GM12878 (cell line): ENCODE measurements around the gene SNU13. TPM values are rescaled to one million over a fixed set of nuclear protein-coding genes. Genes with fewer than 3 reads are reported as not detected.

Source experiments
- ASH2L ChIP-seq: fragments of 300-600, 200-600 bp; sonication (generic); IDR thresholded peaks from 2 replicates; pipeline ENCODE4 v1.6.1; 2017; ENCODE audit warnings: low read depth, mild to moderate bottlenecking, borderline replicate concordance
- CEBPZ ChIP-seq: fragments of 150-350 bp; IDR thresholded peaks from 2 replicates; pipeline ENCODE4 v1.6.1; 2016; ENCODE audit warnings: low read depth, low read length
- CHD4 ChIP-seq: fragments of 200-600 bp; sonication (generic); IDR thresholded peaks from 2 replicates; pipeline ENCODE4 v1.6.1; 2016; ENCODE audit warnings: mild to moderate bottlenecking
- MXI1 ChIP-seq: fragments of 150-350 bp; IDR thresholded peaks from 2 replicates; pipeline ENCODE4 v1.6.1; 2011; ENCODE audit warnings: low read depth, mild to moderate bottlenecking, inconsistent platforms, low read length, improper control_type of control experiment
- PAX8 ChIP-seq: fragments of 450-650 bp; IDR thresholded peaks from 2 replicates; pipeline ENCODE4 v1.6.1; 2017; ENCODE audit warnings: mild to moderate bottlenecking, moderate library complexity
- PKNOX1 ChIP-seq: fragments of 450-650 bp; IDR thresholded peaks from 2 replicates; pipeline ENCODE4 v1.6.1; 2016; ENCODE audit warnings: mild to moderate bottlenecking
- PML ChIP-seq: IDR thresholded peaks from 2 replicates; pipeline ENCODE4 v1.6.1; 2012; ENCODE audit warnings: low read length, inconsistent platforms
- RAD51 ChIP-seq: fragments of 450-650 bp; IDR thresholded peaks from 2 replicates; pipeline ENCODE4 v1.6.1; 2016; ENCODE audit warnings: moderate library complexity, mild to moderate bottlenecking, inconsistent platforms
- STAT3 ChIP-seq: IDR thresholded peaks from 2 replicates; pipeline ENCODE4 v1.6.1; 2011; ENCODE audit warnings: low read depth, low read length, improper control_type of control experiment
- ZBTB4 ChIP-seq: fragments of 450-650 bp; formaldehyde crosslinking; IDR thresholded peaks from 2 replicates; pipeline ENCODE4 v1.4.0; 2022; ENCODE audit warnings: mild to moderate bottlenecking, moderate library complexity
- ZNF384 ChIP-seq: IDR thresholded peaks from 2 replicates; pipeline ENCODE4 v1.6.1; 2012; ENCODE audit warnings: low read depth, mild to moderate bottlenecking, low read length, improper control_type of control experiment, borderline replicate concordance
- polyA plus RNA-seq, 11 experiments: library from polyadenylated mRNA; depleted of rRNA in 4 of 11; unstranded in 6 of 11; stranded (reverse) in 5 of 11; fragments of >200 nt; fragmentation: Nextera tagmentation in 4 of 11; fragmentation: Illumina TruSeq in 1 of 11; extraction: Ambion mirVana in 4 of 11; extraction: Trizol in 1 of 11; gene quantifications; 1 replicate in 1 of 11; 2 replicates in 10 of 11; pipeline versions ENCODE4 v1.2.1 to v1.2.3, GENCODE V29; 2011 to 2016; ENCODE audit warnings: inconsistent platforms in 2 of 11, missing spikeins in 2 of 11, low read depth in 1 of 11
- total RNA-seq, 4 experiments: library from RNA; depleted of rRNA in 3 of 4; stranded (reverse); fragments of >200 nt in 3 of 4; fragmentation: Illumina TruSeq in 1 of 4; extraction: Trizol in 1 of 4; gene quantifications; 2 replicates each; pipeline versions ENCODE4 v1.2.1 to v1.2.3, GENCODE V29; 2013 to 2021
- TF ChIP-seq, protein P1 (sequence below): IDR thresholded peaks from 2 replicates; pipeline ENCODE4 v1.6.1; 2012; ENCODE audit warnings: low read length, inconsistent platforms

The SNU13 gene
- total and polyA plus RNA-seq, 10 of the 15 experiments (the other 5 are each of a cell fraction or from before 2014, with no cell fraction given) = 157 to 870 (median 256) TPM

- TF ChIP-seq ZBTB4 (CRISPR knock-in tag) (no peak), MXI1 (no peak), RAD51 (no peak), PAX8 (no peak), PKNOX1 (no peak), CEBPZ (no peak), ASH2L (no peak), PML (no peak), CHD4 (no peak), STAT3 (no peak), ZNF384 (no peak)
- TF ChIP-seq, protein P1, sequence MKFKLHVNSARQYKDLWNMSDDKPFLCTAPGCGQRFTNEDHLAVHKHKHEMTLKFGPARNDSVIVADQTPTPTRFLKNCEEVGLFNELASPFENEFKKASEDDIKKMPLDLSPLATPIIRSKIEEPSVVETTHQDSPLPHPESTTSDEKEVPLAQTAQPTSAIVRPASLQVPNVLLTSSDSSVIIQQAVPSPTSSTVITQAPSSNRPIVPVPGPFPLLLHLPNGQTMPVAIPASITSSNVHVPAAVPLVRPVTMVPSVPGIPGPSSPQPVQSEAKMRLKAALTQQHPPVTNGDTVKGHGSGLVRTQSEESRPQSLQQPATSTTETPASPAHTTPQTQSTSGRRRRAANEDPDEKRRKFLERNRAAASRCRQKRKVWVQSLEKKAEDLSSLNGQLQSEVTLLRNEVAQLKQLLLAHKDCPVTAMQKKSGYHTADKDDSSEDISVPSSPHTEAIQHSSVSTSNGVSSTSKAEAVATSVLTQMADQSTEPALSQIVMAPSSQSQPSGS = no peak
- TF ChIP-seq, all 136 proteins: peak for 0
These were observed 40.2 kb downstream of the SNU13 start (continued) for GRCh38 chr22:41648432-41648831.
